Ectodermal cell (in vitro differentiated cells): Measurements from ENCODE around the gene CAPN10.

Experiments used
- H3K27ac ChIP-seq: 2 replicates; pipeline ENCODE4 v1.7.0; 2013; ENCODE audit warnings: mild to moderate bottlenecking, low read depth, low read length; ENCODE audit not compliant: insufficient read depth, poor library complexity, severe bottlenecking
- H3K27me3 ChIP-seq: 2 replicates; pipeline ENCODE4 v1.7.0; 2013; ENCODE audit warnings: mild to moderate bottlenecking, low read length; ENCODE audit not compliant: insufficient read depth, control insufficient read depth, poor library complexity, severe bottlenecking
- H3K36me3 ChIP-seq: one replicate; pipeline ENCODE4 v1.7.0; 2013; ENCODE audit warnings: low read length; ENCODE audit not compliant: control insufficient read depth, insufficient read depth
- H3K4me1 ChIP-seq: one replicate; pipeline ENCODE4 v1.7.0; 2013; ENCODE audit warnings: low read length; ENCODE audit not compliant: control insufficient read depth, insufficient read depth
- H3K4me3 ChIP-seq: 2 replicates; pipeline ENCODE4 v1.7.0; 2013; ENCODE audit warnings: low read depth, low read length, control low read depth; ENCODE audit not compliant: insufficient read depth
- H3K9me3 ChIP-seq: 2 replicates; pipeline ENCODE4 v1.7.0; 2013; ENCODE audit warnings: mild to moderate bottlenecking, low read length, moderate library complexity; ENCODE audit not compliant: control insufficient read depth
- WGBS, 2 experiments: methylation state at CpG; one replicate each; pipeline ENCODE4 v1.1.7; 2013; ENCODE audit warnings: missing lambda C conversion rate in 2 of 2; 5-methylcytosine and 5-hydroxymethylcytosine counted together

The CAPN10 gene

GRCh38 chr2:240569998-240570530 lies 16.5 kb upstream of the CAPN10 start:
- WGBS, 2 experiments: 92 to 95% methylated on average over 15 of the region's 15 CpGs
- Histone ChIP-seq H3K27me3 (peaks cover 46% of the 10 kb centered on the region), H3K4me1 (peaks cover 6% of the 10 kb centered on the region), H3K4me3 (no peak overlapping the region), H3K9me3 (no peaks in the 10 kb centered on the region), H3K36me3 (no peaks in the 10 kb centered on the region), H3K27ac (no peak overlapping the region)

GRCh38 chr2:240570531-240571313 lies 15.8 kb upstream of the CAPN10 start:
- Histone ChIP-seq H3K9me3 (no peaks in the 10 kb centered on the region), H3K36me3 (no peaks in the 10 kb centered on the region), H3K4me3 (no peak overlapping the region), H3K27ac (no peak overlapping the region), H3K4me1 (peaks cover 5% of the 10 kb centered on the region), H3K27me3 (peaks cover 46% of the 10 kb centered on the region)
- WGBS, 2 experiments: 88 to 90% methylated on average over 11 of the region's 11 CpGs

DNA sequence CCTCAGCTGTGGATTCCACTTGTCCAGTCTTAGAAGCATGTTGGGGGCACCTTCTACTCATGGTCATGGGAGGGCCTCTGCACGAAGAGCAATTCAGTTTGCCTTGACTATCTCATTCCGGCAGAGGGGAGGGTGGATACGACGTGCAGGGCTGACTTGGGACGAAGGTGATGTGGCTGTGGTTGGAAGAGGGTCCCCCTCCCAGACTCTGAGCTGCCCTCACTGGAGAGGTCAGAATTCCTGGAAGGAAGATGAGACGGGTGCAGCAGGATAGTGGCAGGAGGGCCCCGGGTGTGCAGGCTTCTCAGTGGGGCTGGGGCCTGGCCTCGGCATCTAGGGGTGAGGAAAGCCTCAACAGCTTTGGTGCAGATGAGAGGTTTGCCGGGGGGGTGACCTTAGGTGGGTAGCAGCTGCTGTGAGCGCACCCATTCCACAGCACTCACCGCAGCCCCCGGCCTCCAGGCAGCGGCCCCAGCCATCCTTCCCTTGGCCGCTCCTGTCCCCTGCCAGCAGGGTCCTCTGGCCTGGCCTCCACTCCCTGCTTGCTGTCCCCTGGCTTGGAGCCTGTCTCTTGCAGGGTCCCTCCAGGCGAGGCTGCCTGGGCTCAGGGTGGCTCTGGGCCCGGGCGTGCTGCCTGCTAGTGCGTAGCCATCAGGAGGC lies 15.1 kb upstream of the CAPN10 start:
- H3K27me3 ChIP-seq: peaks cover 45% of the 10 kb centered on the region
- 89 to 91% methylated on average over 18 of the region's 18 CpGs for WGBS, 2 experiments
- H3K27ac ChIP-seq: no peak overlapping the region
- H3K4me3 ChIP-seq: no peak overlapping the region
- H3K36me3 ChIP-seq: no peaks in the 10 kb centered on the region
- no peaks in the 10 kb centered on the region for H3K9me3 ChIP-seq
- no peaks in the 10 kb centered on the region for H3K4me1 ChIP-seq

DNA sequence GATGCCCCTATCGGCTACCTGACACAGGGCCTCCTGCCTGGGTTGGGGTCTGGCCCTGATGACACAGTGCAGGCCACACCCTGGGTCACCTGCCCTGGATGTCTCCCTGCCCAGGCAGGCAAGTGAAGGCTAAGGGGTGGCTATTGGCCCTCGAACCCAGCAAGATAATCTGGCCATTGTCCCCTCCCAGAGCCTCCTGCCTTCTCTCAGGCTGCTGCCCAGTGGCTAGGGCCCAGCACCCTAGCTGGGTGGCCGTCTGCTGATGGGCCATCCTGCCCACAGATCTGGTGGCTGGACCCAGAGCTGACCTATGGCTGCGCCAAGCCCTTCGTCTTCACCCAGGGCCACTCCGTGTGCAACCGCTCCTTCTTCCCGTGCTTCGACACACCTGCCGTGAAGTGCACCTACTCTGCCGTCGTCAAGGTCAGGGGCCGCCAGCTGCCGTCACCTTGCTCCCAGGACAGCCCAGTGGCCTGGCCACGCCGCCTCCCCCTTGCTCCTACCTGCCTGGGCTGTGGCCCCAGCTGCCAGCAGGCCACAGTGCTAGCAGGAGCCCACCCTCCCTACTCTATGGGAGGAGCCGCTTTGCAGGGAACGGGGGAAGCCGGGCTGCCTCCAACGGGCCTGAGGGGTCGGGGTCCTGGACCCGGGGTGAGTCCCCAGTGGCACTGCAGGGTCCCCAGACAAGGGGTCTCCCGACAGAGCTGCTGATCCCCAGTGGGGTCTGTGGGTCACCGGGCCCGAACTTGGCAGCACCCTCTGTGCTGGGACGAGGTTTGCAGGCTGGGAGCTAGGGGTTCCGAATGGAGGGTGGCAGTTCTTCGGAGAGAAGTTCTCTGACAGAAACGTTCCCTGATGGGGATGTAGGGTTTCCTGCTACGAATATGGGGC lies 14.1 kb upstream of the CAPN10 start:
- H3K4me1 ChIP-seq: no peaks in the 10 kb centered on the region
- no peaks in the 10 kb centered on the region for H3K36me3 ChIP-seq
- WGBS, 2 experiments: 90 to 91% methylated on average over 30 of the region's 30 CpGs
- no peaks in the 10 kb centered on the region for H3K9me3 ChIP-seq
- no peak overlapping the region for H3K4me3 ChIP-seq
- H3K27me3 ChIP-seq: peaks cover 36% of the 10 kb centered on the region
- no peak overlapping the region for H3K27ac ChIP-seq

- Histone ChIP-seq H3K36me3 (no peaks in the 10 kb centered on the region), H3K27me3 (peaks cover 29% of the 10 kb centered on the region), H3K4me3 (no peak overlapping the region), H3K27ac (no peak overlapping the region), H3K4me1 (no peaks in the 10 kb centered on the region), H3K9me3 (no peaks in the 10 kb centered on the region)
- 92 to 93% methylated on average over 20 of the region's 20 CpGs for WGBS, 2 experiments
These were observed 13.4 kb upstream of the CAPN10 start for GRCh38 chr2:240573071-240573515.

DNA sequence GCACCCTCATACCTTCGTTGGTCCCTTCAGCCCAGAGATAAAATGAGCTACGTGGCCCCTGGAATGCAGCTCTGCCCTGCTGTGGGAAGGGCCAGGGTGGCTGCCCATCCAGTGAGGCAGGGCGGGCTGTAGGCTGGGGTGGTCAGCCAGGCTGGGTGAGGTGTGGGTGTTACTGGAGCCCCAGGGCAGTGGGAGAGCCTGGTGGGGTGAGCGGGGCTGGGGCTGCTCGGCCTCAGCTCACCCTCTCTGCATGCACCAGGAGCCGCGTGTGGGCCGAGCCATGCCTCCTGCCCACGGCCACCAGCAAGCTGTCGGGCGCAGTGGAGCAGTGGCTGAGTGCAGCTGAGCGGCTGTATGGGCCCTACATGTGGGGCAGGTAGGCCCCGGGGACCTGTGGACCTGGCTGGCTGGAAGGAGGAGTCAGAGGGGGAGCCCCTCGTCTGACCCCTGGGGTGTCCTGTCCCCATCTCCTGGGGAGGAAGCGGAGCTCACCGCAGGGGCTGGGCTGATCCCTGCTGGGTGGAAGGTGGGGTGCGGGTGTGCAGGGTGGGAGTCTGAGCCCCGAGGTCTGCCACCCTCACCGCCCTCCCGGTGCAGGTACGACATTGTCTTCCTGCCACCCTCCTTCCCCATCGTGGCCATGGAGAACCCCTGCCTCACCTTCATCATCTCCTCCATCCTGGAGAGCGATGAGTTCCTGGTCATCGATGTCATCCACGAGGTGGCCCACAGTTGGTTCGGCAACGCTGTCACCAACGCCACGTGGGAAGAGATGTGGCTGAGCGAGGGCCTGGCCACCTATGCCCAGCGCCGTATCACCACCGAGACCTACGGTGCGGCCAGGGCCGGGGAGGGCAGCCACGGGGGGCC lies 12.8 kb upstream of the CAPN10 start:
- WGBS, 2 experiments: 93 to 94% methylated on average over 37 of the region's 37 CpGs
- H3K9me3 ChIP-seq: no peaks in the 10 kb centered on the region
- H3K27me3 ChIP-seq: peaks cover 25% of the 10 kb centered on the region
- H3K27ac ChIP-seq: no peak overlapping the region
- H3K4me3 ChIP-seq: no peak overlapping the region
- no peaks in the 10 kb centered on the region for H3K4me1 ChIP-seq
- H3K36me3 ChIP-seq: no peaks in the 10 kb centered on the region

DNA sequence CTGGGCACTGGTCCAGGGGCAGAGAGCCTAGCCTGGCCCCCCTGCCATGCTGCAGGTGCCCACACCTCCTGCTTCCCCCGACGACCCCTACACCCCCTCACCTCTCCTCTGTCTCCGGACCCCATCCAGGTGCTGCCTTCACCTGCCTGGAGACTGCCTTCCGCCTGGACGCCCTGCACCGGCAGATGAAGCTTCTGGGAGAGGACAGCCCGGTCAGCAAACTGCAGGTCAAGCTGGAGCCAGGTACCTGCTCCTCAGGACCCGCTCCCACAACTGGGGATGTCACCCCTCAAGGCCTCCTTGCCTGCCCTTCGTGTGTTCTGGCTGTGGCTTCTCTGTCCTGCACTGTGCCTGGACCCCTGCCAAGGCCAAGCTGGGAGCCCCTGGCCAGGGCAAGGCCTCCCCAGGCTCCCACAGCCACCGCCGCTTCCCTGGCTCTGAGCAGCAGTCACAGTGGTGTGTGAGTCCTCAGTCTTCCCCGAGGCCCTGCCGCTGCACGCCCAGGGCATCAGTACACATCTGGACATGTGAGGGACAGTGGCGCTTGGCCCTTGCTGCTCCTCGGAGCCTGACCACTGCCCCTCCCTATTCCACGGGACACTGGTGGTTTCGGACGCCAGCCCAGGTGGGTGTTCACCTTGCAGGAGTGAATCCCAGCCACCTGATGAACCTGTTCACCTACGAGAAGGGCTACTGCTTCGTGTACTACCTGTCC lies 12.0 kb upstream of the CAPN10 start:
- Histone ChIP-seq H3K27me3 (peaks cover 17% of the 10 kb centered on the region), H3K4me1 (no peaks in the 10 kb centered on the region), H3K36me3 (no peaks in the 10 kb centered on the region), H3K4me3 (no peak overlapping the region), H3K9me3 (no peaks in the 10 kb centered on the region), H3K27ac (no peak overlapping the region)
- 92 to 93% methylated on average over 21 of the region's 21 CpGs for WGBS, 2 experiments

DNA sequence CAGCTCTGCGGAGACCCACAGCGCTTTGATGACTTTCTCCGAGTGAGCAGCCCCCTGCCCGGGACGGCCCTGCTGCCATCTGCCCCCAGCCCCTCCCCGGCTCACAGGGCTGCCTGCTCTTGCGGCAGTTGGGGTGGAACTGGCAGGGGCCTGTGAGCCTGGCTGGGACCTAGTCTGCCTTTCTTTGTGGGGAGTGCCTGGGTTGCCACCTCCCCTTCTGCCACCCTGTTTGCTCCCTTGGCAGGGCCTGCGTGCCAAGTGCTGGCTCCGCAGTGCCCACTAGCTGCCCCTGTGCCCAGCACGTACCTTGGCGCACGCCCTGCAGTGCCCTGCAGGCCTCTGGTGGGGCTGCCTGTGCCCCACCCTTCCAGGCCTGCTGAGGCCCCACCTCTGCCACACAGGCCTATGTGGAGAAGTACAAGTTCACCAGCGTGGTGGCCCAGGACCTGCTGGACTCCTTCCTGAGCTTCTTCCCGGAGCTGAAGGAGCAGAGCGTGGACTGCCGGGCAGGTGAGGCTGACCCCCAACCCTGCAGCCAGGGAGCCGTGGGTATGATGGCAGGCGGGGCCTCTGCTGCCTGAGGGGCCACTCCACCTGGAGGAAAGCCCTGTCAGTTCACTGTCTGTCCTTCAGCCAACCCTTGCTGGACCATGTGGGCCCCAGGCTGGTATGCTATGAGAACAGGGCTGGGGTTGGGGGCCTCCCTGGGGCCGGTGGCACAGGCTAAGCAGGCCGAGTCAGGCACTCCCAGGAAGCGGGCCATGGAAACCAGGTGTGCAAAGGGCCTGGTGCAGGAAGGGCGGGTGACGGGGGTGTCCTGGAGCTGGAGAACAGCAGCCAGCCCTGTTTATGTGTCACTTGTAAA lies 11.2 kb upstream of the CAPN10 start:
- 91 to 92% methylated on average over 23 of the region's 23 CpGs for WGBS, 2 experiments
- Histone ChIP-seq H3K4me1 (no peaks in the 10 kb centered on the region), H3K9me3 (no peaks in the 10 kb centered on the region), H3K27me3 (peaks cover 9% of the 10 kb centered on the region), H3K36me3 (no peaks in the 10 kb centered on the region), H3K4me3 (no peak overlapping the region), H3K27ac (no peak overlapping the region)
